Tibial nerve (tissue), 3 donors: ENCODE data around the gene DCN.

Experiments
- POLR2A ChIP-seq, 2 donors: fragments of 450-650 bp; IDR thresholded peaks; one replicate each; pipeline ENCODE4 v1.6.1; 2017; ENCODE audit warnings: antibody characterized with exemption in 2 of 2, mild to moderate bottlenecking in 2 of 2, moderate library complexity in 2 of 2
- TF ChIP-seq, protein P1 (sequence below), 5 experiments: fragments of 200-600 bp in 3 of 5; fragments of 450-650 bp in 2 of 5; sonication (generic) in 3 of 5; IDR thresholded peaks; one replicate each; pipeline ENCODE4 v1.5.1; 2016 to 2019; ENCODE audit warnings: antibody characterized with exemption in 5 of 5, mild to moderate bottlenecking in 3 of 5, moderate library complexity in 2 of 5

GRCh38 chr12:91186156-91186555 lies 3.5 kb upstream of the DCN start:
- TF ChIP-seq, protein P1, sequence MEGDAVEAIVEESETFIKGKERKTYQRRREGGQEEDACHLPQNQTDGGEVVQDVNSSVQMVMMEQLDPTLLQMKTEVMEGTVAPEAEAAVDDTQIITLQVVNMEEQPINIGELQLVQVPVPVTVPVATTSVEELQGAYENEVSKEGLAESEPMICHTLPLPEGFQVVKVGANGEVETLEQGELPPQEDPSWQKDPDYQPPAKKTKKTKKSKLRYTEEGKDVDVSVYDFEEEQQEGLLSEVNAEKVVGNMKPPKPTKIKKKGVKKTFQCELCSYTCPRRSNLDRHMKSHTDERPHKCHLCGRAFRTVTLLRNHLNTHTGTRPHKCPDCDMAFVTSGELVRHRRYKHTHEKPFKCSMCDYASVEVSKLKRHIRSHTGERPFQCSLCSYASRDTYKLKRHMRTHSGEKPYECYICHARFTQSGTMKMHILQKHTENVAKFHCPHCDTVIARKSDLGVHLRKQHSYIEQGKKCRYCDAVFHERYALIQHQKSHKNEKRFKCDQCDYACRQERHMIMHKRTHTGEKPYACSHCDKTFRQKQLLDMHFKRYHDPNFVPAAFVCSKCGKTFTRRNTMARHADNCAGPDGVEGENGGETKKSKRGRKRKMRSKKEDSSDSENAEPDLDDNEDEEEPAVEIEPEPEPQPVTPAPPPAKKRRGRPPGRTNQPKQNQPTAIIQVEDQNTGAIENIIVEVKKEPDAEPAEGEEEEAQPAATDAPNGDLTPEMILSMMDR (IDR thresholded peaks at IDR 0.05), result no peak
- no peak for TF ChIP-seq POLR2A (IDR thresholded peaks at IDR 0.05)
